Hepatocyte (in vitro differentiated cells): ENCODE data around the gene DDC. TPM values are rescaled to one million over a fixed set of nuclear protein-coding genes. Genes with fewer than 3 reads are reported as not detected.
"Not testable (repeated sequence)": the region's sequence is repeated elsewhere in the genome, so short reads cannot be mapped to it uniquely, and the experiment has no call there.

ENCODE experiments used
- DNase-seq: peaks from one replicate; pipeline ENCODE4 v3.0.0-alpha.2; 2016; ENCODE audit warnings: low spot score
- H2AFZ ChIP-seq: fragments of 200-600 bp; sonication (generic); 2 replicates; pipeline ENCODE4 v1.6.0; 2016; ENCODE audit warnings: antibody characterized with exemption, mild to moderate bottlenecking
- H3K27ac ChIP-seq: fragments of 200-600 bp; sonication (generic); 2 replicates; pipeline ENCODE4 v1.5.1; 2016; ENCODE audit warnings: mild to moderate bottlenecking
- H3K27me3 ChIP-seq: fragments of 200-600 bp; sonication (generic); 2 replicates; pipeline ENCODE4 v1.6.1; 2016
- H3K36me3 ChIP-seq: fragments of 200-600 bp; sonication (generic); replicated peaks from 2 replicates; pipeline ENCODE4 v1.5.1; 2016; ENCODE audit warnings: low read depth; ENCODE audit not compliant: insufficient read depth
- H3K4me1 ChIP-seq: fragments of 200-600 bp; sonication (generic); 2 replicates; pipeline ENCODE4 v1.5.1; 2016; ENCODE audit warnings: mild to moderate bottlenecking, moderate library complexity; ENCODE audit not compliant: insufficient read depth
- H3K4me2 ChIP-seq: fragments of 200-600 bp; sonication (generic); 2 replicates; pipeline ENCODE4 v1.6.0; 2016
- H3K4me3 ChIP-seq: fragments of 200-600 bp; sonication (generic); 2 replicates; pipeline ENCODE4 v1.5.1; 2016; ENCODE audit warnings: mild to moderate bottlenecking
- H3K79me2 ChIP-seq: fragments of 200-600 bp; sonication (generic); 2 replicates; pipeline ENCODE4 v1.6.0; 2017; ENCODE audit warnings: mild to moderate bottlenecking
- H3K9me2 ChIP-seq: fragments of 200-600 bp; sonication (generic); replicated peaks from 2 replicates; pipeline ENCODE4 v1.6.0; 2017; ENCODE audit warnings: mild to moderate bottlenecking; ENCODE audit not compliant: insufficient read depth
- H3K9me3 ChIP-seq: fragments of 200-600 bp; sonication (generic); 2 replicates; pipeline ENCODE4 v1.5.1; 2016; ENCODE audit warnings: low read depth, mild to moderate bottlenecking
- H4K20me1 ChIP-seq: fragments of 200-600 bp; sonication (generic); 2 replicates; pipeline ENCODE4 v1.6.0; 2016; ENCODE audit warnings: mild to moderate bottlenecking; ENCODE audit not compliant: insufficient read depth, poor library complexity, severe bottlenecking
- EZH2 ChIP-seq: fragments of 200-600 bp; sonication (generic); IDR thresholded peaks from 2 replicates; pipeline ENCODE4 v1.6.1; 2016; ENCODE audit warnings: antibody characterized with exemption, mild to moderate bottlenecking, borderline replicate concordance
- EZH2phosphoT487 ChIP-seq: fragments of 200-600 bp; sonication (generic); IDR thresholded peaks from one replicate; pipeline ENCODE4 v1.6.1; 2018; ENCODE audit warnings: antibody characterized with exemption, mild to moderate bottlenecking, low read depth, moderate library complexity; ENCODE audit not compliant: unreplicated experiment, severe bottlenecking
- WGBS: methylation state at CpG from one replicate; pipeline ENCODE4 v1.1.6; 2016; ENCODE audit warnings: low lambda C conversion rate; ENCODE audit errors: missing lambda C conversion rate; 5-methylcytosine and 5-hydroxymethylcytosine counted together
- polyA plus RNA-seq: library from polyadenylated mRNA; unstranded; fragments of >200 nt; fragmentation: Nextera tagmentation; extraction: Ambion mirVana; gene quantifications from 2 replicates; pipeline ENCODE4 v1.2.1, GENCODE V29; 2016
- total RNA-seq: library from RNA; depleted of rRNA; stranded (reverse); fragments of >200 nt; gene quantifications from 2 replicates; pipeline ENCODE4 v1.2.3, GENCODE V29; 2014
- TF ChIP-seq, protein P1 (sequence below): fragments of 200-600 bp; sonication (generic); IDR thresholded peaks from 2 replicates; pipeline ENCODE4 v1.5.1; 2016; ENCODE audit warnings: antibody characterized with exemption, mild to moderate bottlenecking; ENCODE audit not compliant: poor library complexity

Gene DDC
- total and polyA plus RNA-seq, 2 experiments from 2014 or later = 42.4 to 56.1 TPM

DNA sequence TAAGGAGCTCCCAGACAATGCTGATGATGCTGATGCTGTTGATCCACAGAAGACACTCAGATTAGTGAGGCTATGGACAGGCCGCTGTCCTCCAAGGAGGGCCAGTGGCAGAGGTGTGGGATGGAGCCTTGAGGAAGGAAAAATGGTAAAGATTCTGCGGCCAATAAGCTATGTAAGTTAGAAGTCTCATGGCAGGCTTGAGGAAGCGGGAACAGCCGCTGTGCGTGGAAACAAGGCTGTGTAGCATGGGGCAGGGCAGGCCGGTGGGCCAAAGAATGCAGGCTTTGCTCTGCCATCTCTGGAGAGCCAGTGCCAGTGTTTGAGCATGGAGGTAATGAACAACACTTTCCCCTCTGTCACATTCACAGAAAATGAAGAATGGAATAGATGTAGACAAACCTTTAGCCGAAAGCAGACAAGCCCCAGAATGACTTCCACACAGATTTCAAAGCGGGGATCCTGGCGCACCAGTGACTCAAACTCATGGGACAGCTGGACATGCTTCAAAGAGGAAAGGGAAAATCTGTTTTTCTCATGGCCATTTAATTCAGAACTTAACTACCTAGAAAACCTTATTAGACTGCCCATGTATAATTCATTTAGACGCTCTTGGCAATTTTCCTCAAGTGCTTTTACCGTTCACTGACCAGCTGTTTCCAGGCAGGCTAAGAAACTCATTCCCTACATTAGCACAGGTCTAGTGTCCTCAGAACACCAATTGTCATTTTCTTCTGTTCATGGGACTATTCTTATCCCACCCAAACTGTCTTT is 98.2 kb downstream of the DDC start:
- Histone ChIP-seq H3K27ac (no peak overlapping the region), H3K4me3 (no peak overlapping the region), H3K79me2 (no peaks in the 10 kb centered on the region), H4K20me1 (no peaks in the 10 kb centered on the region), H3K4me1 (no peaks in the 10 kb centered on the region), H2AFZ (no peak overlapping the region), H3K36me3 (no peaks in the 10 kb centered on the region), H3K9me2 (no peaks in the 10 kb centered on the region), H3K27me3 (no peaks in the 10 kb centered on the region), H3K9me3 (no peaks in the 10 kb centered on the region), H3K4me2 (no peak overlapping the region)
- TF ChIP-seq EZH2 (no peak), EZH2phosphoT487 (no peak)
- TF ChIP-seq, protein P1, sequence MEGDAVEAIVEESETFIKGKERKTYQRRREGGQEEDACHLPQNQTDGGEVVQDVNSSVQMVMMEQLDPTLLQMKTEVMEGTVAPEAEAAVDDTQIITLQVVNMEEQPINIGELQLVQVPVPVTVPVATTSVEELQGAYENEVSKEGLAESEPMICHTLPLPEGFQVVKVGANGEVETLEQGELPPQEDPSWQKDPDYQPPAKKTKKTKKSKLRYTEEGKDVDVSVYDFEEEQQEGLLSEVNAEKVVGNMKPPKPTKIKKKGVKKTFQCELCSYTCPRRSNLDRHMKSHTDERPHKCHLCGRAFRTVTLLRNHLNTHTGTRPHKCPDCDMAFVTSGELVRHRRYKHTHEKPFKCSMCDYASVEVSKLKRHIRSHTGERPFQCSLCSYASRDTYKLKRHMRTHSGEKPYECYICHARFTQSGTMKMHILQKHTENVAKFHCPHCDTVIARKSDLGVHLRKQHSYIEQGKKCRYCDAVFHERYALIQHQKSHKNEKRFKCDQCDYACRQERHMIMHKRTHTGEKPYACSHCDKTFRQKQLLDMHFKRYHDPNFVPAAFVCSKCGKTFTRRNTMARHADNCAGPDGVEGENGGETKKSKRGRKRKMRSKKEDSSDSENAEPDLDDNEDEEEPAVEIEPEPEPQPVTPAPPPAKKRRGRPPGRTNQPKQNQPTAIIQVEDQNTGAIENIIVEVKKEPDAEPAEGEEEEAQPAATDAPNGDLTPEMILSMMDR = no peak
- no peak for DNase-seq
- WGBS = 96% methylated on average over 11 of the region's 11 CpGs

DNA sequence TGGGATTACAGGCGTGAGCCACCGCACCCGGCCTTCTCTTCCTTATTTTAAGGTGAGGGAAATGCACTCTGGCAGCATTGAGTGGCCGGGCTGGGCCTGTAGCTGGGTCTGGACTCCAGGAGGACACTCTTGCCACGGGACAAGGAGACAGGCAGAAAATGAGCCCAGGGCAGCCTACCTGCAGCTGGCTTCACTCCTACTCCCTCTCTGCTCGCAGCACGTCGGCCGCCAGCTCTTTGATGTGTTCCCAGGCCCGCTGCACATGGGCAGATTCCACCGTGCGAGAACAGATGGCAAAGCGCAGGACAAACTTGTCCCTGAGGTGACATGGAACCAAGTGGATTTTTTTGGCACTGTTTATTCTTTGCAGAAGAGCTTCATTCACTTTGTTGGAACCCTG is 102.2 kb downstream of the DDC start:
- no peak overlapping the region for H3K4me3 ChIP-seq
- WGBS = 90% methylated on average over 13 of the region's 13 CpGs
- no peaks in the 10 kb centered on the region for H3K79me2 ChIP-seq

DNA sequence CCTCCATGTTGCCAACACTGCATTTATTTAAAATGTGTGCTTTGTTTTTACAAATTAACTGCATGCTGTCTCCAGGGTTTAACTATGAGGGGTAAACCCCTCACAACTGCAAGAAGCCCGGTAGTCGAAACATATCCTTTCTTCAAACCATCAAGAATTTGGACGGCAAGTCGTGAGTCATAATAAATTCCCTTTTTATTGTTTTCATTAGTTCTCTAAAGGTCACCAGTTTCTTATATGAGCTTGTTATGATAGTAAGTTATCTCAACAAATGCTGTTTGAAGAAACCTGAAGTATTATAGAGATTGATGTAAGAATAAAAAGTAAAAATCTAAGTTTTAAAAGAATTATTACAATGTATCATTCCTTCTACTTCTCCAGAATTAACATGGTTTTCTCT is 102.8 kb downstream of the DDC start:
- H3K27me3 ChIP-seq = no peaks in the 10 kb centered on the region
- H3K9me2 ChIP-seq = no peaks in the 10 kb centered on the region
- no peaks in the 10 kb centered on the region for H3K36me3 ChIP-seq
- DNase-seq = no peak
- no peaks in the 10 kb centered on the region for H3K4me1 ChIP-seq
- no peak overlapping the region for H2AFZ ChIP-seq
- no peak overlapping the region for H3K4me2 ChIP-seq
- TF ChIP-seq EZH2phosphoT487 (no peak), EZH2 (no peak)
- TF ChIP-seq, protein P1 = no peak
- H3K27ac ChIP-seq = no peak overlapping the region
- H4K20me1 ChIP-seq = no peaks in the 10 kb centered on the region
- H3K4me3 ChIP-seq = no peak overlapping the region
- 92% methylated on average over 4 of the region's 4 CpGs for WGBS
- H3K9me3 ChIP-seq = no peaks in the 10 kb centered on the region
- H3K79me2 ChIP-seq = no peaks in the 10 kb centered on the region

More for the DNA sequence above, 102.2 kb downstream of the DDC start:
- no peaks in the 10 kb centered on the region for H3K4me1 ChIP-seq
- no peaks in the 10 kb centered on the region for H4K20me1 ChIP-seq
- no peaks in the 10 kb centered on the region for H3K36me3 ChIP-seq
- no peak overlapping the region for H2AFZ ChIP-seq
- H3K4me2 ChIP-seq = no peak overlapping the region
- no peak for TF ChIP-seq EZH2phosphoT487
- H3K9me3 ChIP-seq = no peaks in the 10 kb centered on the region
- no peaks in the 10 kb centered on the region for H3K9me2 ChIP-seq
- no peak for DNase-seq
- H3K27ac ChIP-seq = no peak overlapping the region
- no peaks in the 10 kb centered on the region for H3K27me3 ChIP-seq

DNA sequence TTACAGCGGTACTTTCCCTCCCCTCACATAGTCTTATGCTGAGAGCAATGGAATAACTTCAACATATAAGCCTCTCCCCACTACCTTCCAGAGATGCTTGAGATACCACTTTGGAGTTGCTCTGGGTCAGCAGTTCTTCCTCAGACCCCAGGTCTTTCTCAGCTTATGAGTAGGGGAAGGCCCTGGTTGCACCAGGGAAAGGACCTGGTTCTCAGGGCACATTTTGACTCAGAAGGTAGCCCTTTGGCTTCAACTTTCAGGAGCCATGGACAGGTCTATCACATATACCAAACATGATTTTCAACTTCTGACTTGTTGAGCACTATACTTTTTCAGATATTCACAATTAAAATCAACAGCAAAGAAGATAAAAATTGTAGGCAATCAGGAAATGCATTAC is 103.5 kb downstream of the DDC start:
- H3K4me3 ChIP-seq = no peak overlapping the region
- 100% methylated on average over 1 of the region's 1 CpG for WGBS
- no peaks in the 10 kb centered on the region for H3K36me3 ChIP-seq
- no peaks in the 10 kb centered on the region for H3K27me3 ChIP-seq
- no peak for DNase-seq
- no peak overlapping the region for H3K4me2 ChIP-seq
- H3K4me1 ChIP-seq = no peaks in the 10 kb centered on the region
- H3K9me2 ChIP-seq = no peaks in the 10 kb centered on the region
- TF ChIP-seq EZH2phosphoT487 = no peak
- no peak for TF ChIP-seq EZH2
- TF ChIP-seq, protein P1 = no peak
- H3K9me3 ChIP-seq = no peaks in the 10 kb centered on the region
- no peak overlapping the region for H2AFZ ChIP-seq
- no peaks in the 10 kb centered on the region for H4K20me1 ChIP-seq
- no peak overlapping the region for H3K27ac ChIP-seq
- H3K79me2 ChIP-seq = no peaks in the 10 kb centered on the region

DNA sequence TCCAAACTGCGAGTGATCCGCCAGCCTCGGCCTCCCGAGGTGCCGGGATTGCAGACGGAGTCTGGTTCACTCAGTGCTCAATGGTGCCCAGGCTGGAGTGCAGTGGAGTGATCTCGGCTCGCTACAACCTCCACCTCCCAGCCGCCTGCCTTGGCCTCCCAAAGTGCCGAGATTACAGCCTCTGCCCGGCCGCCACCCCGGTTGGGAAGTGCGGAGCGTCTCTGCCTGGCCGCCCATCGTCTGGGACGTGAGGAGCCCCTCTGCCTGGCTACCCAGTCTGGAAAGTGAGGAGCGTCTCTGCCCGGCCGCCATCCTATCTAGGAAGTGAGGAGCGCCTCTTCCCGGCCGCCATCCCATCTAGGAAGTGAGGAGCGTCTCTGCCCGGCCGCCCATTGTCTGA is 106.0 kb downstream of the DDC start:
- H3K27me3 ChIP-seq, H4K20me1 ChIP-seq, H3K79me2 ChIP-seq, H3K4me3 ChIP-seq, H3K4me1 ChIP-seq, H3K4me2 ChIP-seq, H3K9me3 ChIP-seq, H3K27ac ChIP-seq, H2AFZ ChIP-seq, DNase-seq, H3K9me2 ChIP-seq, H3K36me3 ChIP-seq: not testable (repeated sequence)
- WGBS = 100% methylated on average over 14 of the region's 27 CpGs

DNA sequence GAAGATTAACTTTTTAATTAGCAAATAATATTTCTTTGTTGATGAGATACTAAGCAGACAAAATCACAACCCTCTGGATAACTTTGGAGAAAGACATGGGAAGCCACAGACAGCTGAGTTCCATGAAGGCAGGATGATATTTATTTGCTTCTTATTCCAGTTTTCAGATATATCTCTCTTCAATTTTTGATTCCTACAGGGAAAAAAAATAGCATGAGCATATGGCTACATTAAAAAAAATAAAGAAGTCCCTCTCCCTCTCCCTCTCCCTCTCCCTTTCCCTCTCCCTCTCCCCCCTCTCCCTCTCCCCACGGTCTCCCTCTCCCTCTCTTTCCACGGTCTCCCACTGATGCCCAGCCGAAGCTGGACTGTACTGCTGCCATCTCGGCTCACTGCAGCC is 106.6 kb downstream of the DDC start:
- not testable (repeated sequence) for H3K4me3 ChIP-seq, DNase-seq, H3K36me3 ChIP-seq, H4K20me1 ChIP-seq, H3K79me2 ChIP-seq, H3K27me3 ChIP-seq, H3K27ac ChIP-seq, H3K9me3 ChIP-seq, H3K4me2 ChIP-seq, H3K9me2 ChIP-seq, H3K4me1 ChIP-seq, H2AFZ ChIP-seq
- no CpG with 5 or more reads among the region's 4 CpGs for WGBS
